ENCODE measurements around the gene FAM131C.

- TF ChIP-seq CTCF (IDR thresholded peaks at IDR 0.05; ENCODE audit: low read depth, low read length) = no peak
- no peak for TF ChIP-seq EZH2phosphoT487 (IDR thresholded peaks at IDR 0.05; ENCODE audit: low read depth)
Measured at GRCh38 chr1:16011936-16012589, 61.4 kb downstream of the FAM131C start.

All from OCI-LY3 (cell line).